Esophagus squamous epithelium (tissue), 4 donors: ENCODE data around the gene PPM1M.

ENCODE experiments used
- CTCF ChIP-seq, 6 experiments: fragments of 450-650 bp in 4 of 6; fragments of 200-600 bp in 2 of 6; sonication (generic) in 2 of 6; IDR thresholded peaks; one replicate each; pipeline ENCODE4 v1.5.1; 2016 to 2019; ENCODE audit warnings: antibody characterized with exemption in 6 of 6, mild to moderate bottlenecking in 4 of 6, moderate library complexity in 4 of 6
- POLR2A ChIP-seq, 4 donors: fragments of 450-650 bp; IDR thresholded peaks; one replicate each; pipeline ENCODE4 v1.6.1; 2017; ENCODE audit warnings: antibody characterized with exemption in 4 of 4, mild to moderate bottlenecking in 4 of 4, moderate library complexity in 3 of 4

GRCh38 chr3:52230889-52231499, 14.6 kb upstream of the PPM1M start:
- TF ChIP-seq POLR2A (IDR thresholded peaks at IDR 0.05), result no peak
- no peak for TF ChIP-seq CTCF (IDR thresholded peaks at IDR 0.05)
